Measurements from ENCODE around the gene ABO.

- TF ChIP-seq CTCF (IDR thresholded peaks at IDR 0.05) (no peak), EZH2 (IDR thresholded peaks at IDR 0.05; ENCODE audit: borderline replicate concordance, insufficient read depth, low read depth, low read length, poor library complexity, severe bottlenecking) (no peak)
Observed at GRCh38 chr9:133227242-133227860, 47.6 kb downstream of the ABO start.

Measured in B cell (primary cell).